HL-60/S4 treated with retinoic acid at 250 ng/mL for 4 days and 3 days (cell line): ENCODE measurements around the gene NHERF1.

Experiments used
- in situ Hi-C: fragments of 300-500 bp; cut with MboI; formaldehyde crosslinking; loops from 2 replicates; pipeline ENCODE4 v1.7.0; 2022; ENCODE audit warnings: low sequenced_read_pairs

Gene NHERF1

DNA sequence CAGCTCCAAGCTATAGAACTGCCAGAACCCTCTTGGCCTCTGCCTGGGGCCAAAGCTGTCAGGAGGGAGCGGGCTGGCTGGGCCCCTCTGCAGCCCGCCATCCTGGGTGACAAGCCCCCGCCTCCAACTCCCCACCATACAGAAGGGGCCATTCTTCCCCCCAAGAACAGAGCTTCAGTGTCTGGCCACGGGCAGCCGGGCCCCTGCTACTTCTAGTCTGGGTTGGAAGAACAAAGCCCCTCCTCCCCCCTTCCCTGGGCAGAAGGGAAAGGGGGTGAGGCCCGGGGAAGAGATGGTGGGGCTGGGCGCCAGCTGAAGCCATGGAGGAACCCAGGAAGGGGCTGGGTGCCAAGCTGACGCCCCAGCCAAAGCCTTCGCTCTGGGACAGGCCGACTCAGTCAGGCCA, 18.7 kb downstream of the NHERF1 start:
- in situ Hi-C loops: no loop called here

DNA sequence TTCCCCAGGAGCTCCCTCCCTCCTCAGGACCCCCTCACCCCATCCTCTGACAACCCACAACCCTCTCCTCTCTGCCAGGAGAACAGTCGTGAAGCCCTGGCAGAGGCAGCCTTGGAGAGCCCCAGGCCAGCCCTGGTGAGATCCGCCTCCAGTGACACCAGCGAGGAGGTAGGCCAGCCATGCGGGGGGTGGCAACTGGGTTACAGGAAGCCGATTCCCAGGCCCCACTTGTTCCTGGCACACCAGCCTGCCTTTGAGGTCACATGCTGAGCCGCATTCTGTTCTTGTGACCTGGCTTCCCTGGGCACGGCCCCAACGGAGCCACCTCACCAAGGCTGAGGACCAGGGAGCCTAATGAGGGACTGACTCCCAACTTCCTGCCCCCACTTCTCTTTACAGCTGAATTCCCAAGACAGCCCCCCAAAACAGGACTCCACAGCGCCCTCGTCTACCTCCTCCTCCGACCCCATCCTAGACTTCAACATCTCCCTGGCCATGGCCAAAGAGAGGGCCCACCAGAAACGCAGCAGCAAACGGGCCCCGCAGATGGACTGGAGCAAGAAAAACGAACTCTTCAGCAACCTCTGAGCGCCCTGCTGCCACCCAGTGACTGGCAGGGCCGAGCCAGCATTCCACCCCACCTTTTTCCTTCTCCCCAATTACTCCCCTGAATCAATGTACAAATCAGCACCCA, 19.8 kb downstream of the NHERF1 start:
- in situ Hi-C loops: no loop called here

DNA sequence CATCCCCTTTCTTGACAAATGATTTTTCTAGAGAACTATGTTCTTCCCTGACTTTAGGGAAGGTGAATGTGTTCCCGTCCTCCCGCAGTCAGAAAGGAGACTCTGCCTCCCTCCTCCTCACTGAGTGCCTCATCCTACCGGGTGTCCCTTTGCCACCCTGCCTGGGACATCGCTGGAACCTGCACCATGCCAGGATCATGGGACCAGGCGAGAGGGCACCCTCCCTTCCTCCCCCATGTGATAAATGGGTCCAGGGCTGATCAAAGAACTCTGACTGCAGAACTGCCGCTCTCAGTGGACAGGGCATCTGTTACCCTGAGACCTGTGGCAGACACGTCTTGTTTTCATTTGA, 20.3 kb downstream of the NHERF1 start:
- in situ Hi-C loops: no loop called here

DNA sequence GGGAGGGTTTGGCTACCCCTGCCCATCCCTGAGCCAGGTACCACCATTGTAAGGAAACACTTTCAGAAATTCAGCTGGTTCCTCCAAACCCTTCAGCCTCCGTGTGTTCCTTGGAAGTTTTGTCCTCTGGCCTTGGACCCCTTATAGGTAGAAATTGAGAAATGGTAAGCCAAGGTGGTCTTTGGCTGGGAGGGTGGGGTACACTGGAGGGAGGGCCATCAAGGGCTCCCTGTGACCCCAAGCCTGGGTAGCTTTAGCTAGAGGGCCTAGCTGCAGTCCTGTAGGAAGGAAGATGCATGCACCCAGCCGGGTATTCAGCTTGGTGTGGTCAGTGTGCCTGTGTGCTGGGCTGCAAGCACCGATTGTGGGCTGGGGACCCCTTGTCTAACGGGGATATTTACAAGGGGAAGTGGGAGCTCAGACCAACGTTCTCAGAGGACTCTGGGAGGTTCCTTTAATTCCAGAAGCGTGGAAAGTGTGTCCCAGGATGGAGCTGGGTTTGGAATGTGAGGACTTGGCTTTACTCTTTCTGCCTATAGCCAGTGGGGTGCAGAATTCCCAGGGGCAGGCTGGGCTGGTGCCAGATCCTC, 20.9 kb downstream of the NHERF1 start:
- in situ Hi-C loops: no loop called here

DNA sequence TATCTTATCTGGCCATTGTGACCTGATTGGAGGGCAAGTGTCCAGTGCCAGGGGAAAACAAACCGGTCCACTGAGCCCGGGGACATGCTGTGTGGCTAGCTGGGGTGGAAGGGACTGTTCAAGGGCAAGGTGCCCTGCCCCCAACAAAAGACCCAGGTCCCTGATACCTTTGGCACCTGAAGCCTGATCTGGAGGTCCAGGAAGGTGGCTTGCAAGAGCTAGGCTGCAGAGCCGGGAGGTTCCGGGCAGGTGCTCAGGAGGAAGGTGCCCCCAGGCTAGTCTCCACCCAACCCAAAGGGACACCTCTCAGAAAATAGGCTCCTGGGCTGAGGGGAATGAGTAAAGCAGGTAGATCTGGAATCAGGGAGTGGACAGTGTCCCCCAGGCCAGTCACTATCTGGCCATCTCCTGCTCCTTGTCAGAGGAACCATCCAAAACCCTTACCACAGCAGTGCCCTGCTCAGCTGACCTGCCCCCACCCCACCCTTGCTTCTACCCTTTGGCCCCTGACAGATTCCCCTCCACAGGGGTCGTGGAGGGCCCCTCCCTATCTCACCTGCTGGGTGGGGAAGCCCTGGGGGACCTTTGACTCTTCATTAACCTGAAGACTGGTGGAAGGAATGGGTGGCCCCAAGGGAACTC, 21.5 kb downstream of the NHERF1 start:
- in situ Hi-C loops: no loop called here

DNA sequence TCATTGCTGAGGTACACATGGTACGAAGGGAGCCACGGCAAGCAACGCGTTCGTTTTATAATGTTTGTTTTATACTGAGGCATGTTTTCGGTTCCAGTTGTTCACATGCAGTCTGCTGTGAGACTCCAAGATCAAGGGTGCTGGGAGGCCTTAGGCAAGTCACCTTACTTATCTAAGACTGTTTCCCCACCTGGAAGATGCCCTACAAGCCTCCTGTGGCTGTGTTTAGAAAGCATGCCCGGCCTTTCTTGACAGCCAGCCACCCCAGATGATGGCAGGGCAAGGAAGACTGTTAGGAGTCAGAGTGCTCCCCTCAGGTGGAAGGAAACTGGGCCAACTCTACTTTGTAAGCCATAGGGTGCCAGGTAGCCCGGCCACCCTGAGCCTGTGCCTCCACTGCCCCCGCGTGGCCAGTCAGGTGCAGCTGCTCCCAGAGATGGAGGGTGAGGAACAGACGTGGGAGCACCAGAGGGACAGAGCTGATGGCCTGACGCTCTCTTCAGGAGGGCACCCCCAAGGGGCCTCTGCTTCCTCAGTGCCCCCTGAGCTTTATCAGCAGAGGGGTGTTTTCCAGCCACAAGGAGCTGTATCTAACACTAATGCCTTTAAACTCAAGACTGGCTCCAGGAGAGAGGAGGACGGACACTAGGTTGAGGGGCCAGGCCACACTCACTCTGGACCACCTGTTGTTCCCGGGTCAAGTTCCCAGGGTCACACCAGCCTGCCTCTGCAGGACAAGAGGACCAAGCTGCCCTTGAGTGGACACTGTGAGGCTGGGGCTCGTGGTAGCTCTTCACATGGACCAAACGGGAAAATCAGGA, 22.3 kb downstream of the NHERF1 start:
- in situ Hi-C loops: no loop called here

DNA sequence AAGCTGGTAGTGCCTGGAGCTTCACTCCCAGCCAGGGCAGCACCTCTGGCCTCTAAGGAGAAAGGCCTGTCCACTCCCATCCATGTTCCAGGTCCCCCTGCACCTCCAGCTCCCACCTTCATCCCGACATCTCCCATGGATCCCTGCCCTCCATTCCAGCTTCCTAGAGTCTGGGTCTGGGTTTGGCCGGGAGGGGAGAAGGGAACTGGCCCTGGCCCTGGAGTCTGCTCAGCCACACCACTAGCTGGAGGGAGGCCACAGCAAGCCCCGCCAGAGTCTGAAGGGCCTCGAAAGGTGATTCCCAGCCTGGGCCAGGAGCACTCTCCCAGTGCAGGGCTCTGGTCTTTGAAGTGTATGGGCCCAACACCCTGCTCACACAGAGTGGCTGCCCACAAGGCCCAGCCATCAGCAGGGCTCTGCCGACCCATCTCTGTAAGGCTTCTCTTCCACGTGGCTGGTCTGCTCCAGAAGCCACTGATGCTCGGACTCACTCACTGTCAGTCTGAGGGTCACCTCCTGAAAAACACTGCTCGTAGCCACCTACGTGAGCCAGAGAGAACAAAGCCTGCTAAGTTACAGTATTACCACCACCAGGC, 23.0 kb downstream of the NHERF1 start:
- in situ Hi-C loops: no loop called here

DNA sequence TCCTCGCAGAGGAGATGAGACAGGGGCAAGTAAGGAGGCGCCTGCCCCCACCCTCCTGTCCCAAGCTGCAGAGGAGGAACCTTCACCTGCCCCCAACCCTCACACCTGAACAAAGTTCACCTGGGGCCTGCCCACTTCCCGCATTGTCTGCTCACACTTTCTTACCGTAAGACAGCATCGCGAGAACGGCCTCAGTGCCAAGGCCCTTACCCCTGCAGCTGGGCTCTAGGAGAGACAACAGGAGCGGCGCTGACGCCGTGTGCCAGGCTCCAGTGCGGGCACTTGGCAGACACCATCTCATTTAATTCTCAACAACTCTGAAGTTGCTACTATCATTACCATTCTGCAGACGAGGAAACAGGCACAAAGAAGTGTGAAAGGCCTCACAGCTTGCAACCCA, 23.6 kb downstream of the NHERF1 start:
- in situ Hi-C loops: no loop called here

DNA sequence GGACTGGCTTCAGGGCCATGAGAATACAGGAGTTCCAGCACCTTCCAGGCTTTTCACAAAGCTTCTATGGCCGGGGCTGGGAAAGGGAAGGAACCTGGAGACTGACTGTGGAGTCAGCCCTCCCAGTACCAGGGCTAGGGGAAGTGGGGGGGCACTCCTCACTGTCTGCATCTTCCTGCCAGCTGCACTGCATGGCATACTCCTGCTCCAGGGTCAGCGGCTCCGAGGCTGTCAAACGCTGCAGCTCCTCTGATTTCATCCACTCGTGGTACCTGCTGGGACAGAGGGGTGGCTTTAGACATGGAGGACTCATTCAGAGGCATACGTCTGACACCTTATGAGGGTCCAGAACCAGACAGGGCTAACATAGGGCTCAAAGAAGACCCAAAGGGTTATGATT, 25.0 kb downstream of the NHERF1 start:
- in situ Hi-C loops: no loop called here

DNA sequence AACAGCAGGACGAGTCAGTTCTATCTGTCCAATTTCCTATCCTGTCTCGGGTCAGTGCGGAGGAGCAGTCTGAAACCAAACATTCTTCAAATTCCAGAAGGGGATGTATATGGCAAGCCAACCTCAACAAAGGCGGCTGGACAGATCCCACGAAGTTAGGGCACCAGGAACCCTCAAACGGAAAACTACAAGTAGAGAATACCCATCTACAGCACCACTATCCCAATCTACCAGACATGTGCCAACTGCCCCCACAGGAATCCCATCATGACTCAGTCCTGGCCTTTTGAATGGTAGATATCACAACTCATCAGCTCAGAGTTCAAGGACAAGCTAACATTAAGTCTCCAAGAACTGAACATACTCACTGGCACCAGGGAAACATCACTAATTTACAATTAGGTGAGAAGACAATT, 25.5 kb downstream of the NHERF1 start:
- in situ Hi-C loops: no loop called here

DNA sequence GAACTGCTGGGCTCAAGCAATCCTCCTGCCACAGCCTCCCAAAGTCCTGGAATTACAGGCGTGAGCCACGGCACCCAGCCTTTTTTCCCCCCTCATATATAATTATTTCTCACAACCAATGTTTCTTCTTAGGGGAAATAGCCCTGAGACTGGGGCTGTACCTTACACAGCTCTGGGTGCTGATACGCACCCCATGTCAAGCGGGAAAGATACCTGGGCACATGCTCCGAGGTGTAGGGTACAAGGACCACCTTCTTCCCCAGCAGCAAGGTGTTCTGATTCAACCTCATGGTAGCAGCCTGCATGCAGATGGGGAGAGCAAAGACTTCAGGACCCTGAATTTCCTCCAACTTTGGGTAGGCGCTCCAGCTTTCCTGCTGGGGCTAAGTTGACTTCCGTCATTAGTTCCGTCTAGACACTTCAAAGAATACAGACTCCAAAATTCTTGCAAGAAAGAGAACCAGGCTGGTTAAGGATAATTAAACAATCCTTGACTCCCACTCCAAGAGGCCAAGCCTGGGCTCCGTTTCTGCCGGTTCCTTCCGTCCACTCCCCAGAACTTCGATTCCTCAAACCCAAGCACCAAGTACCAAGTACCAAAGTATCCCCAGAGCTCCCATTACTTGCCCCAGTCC, 27.1 kb downstream of the NHERF1 start:
- in situ Hi-C loops: no loop called here

DNA sequence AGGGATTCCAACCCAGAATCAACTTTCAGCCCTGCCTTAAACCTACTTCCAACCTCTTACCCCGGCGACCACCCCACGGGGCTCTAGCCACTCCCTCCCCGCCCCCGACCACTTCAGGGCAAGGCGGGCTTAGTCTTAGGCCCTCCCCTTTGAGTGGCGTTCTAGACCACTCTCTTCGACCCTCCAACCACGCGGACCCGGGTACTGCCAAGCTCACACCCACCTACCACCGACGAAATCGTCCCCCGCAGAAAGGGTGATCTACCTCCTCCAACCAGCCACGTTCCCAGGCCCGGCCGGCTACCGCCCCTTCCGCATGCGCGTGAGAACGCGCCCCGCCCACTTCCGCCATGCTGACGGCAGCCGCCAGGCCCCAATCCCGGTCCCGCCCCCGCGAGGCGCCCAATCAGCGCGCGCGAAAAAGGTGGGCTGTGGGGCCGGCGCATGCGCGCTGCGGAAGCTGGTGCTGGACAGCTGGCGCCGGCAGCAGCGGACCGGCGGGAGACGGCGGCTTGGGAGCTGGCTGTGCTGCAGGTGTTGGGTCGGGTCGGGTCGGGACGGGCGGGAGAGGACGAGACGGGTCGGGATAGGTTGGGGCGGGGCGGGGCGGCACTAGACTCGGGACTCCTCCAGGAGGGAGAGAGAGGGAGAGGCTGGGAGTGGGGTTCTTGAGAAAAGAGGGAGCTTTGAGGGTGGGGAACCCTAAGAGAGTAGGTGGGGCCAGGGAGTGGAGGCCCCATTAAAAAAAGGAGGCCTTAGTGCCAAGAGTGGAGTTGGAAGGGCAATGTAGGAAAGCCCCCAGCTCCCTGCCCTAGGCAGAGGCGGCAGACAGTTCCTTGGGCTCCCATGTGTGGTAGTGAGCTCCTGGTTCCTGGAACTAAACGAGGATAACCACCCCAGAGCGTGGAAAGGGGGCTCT, 27.9 kb downstream of the NHERF1 start, which contains the start of gene NAT9:
TSS of gene NAT9 (minus strand) at position 302 of the 919 bp plus-strand sequence. CDS start 647 bp downstream, outside the sequence.
- in situ Hi-C loops: no loop called here

DNA sequence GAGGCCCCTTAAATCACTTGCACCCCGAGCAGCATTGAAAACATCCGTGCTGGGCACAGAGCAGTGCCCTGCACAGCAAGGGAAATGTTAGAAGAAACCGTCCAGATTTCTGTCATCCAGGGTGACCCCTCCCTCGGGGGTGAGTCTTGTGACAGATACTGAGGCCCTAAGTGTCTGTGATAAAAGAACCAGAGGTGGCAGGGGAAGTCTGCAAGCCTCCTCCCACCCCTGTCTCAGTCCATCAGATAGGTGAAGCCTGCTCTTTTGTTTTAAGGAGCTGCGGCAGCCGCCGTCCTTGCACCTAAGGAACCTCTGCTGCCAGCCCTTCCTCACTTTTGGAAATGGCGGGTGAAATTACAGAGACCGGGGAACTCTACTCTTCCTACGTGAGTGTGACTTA, 28.6 kb downstream of the NHERF1 start:
- in situ Hi-C loops: no loop called here

DNA sequence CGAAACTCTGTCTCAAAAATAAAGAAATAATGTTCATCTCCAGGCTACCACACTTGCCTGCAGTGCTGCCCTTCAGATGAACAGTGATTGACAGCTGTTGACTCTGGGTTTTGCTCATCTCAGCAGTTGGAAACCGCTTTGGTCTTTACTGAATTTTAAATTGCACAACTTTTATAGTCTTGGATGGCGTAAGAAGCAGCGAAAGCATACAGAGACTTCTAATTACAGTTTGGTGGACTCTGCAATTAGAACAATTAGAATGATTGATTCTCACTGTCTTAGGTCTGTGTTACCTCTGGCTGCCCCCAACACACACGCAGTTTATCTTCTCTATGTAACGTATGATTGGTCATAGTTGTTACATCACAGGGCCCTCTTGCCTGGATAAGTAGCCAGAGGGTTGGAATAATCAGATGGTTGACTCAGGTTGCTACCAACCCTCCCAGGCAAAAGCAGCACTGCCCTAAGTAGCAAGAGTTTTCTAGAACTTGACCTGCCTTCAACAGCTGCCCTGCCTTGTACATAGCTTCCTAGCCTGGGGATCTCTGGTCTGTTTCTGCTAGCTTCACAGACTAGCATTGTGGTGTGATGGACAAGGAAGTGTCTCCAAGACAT, 29.6 kb downstream of the NHERF1 start:
- in situ Hi-C loops: no loop called here

DNA sequence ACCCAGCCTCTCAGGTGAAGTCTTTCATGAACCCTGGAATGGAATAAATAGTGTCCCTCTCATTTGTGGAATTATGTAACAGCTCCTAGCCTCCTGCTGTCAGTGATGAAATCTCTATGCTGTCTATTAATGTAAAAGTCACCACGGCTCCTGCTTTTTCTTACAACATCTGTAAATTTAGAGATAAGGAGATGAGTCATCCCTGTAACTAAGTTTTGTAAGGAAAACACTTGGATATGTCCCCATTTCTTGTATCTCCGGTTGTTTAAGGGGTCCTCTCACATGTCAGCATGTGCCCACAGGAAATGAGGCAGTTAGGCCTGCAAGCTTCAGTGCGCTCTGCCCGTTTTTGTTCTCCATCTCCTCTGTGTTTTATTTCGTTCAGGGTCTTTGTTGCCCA, 30.5 kb downstream of the NHERF1 start:
- in situ Hi-C loops: no loop called here

DNA sequence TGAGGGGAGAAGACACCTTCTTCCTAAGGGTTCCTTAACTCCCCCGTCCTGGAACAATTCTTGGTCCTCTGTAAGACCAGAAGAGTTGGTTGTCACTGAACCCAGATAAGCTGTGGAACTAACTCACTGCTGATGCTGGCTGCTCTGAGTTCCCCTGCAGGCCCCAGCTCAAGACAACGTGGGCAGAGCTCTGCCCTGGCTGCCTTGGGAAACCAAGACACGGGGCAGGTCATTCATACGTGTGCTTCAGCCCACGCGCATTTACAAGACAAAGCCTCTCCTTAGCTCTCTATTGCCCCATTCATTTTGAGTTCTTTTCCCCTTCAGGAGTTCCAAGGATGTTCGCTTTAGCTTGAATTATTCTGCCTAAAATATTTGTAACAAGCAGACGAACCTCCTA, 31.1 kb downstream of the NHERF1 start:
- in situ Hi-C loops: no loop called here

DNA sequence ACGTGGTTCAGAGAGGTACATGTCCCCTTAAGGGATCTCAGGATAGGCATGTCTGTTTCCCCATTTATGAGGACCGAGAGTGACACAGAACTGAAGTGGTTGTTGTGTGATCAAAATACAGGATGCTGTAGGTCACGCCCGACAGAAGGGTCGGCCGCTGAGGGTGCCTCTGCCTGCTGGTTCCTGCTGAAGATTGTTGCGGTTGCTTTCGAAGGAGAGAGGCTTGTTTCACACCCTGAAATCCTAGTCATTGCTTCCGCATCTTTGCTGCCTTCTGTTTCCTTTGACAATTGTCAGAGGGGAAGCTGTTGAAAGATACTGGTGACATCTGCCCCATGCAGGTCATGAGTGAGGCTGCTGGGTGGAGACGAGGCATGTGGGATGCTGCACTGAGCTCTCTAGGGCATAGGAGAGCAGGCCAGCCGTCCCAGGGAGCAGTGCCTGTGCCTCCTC, 31.5 kb downstream of the NHERF1 start:
- in situ Hi-C loops: no loop called here

DNA sequence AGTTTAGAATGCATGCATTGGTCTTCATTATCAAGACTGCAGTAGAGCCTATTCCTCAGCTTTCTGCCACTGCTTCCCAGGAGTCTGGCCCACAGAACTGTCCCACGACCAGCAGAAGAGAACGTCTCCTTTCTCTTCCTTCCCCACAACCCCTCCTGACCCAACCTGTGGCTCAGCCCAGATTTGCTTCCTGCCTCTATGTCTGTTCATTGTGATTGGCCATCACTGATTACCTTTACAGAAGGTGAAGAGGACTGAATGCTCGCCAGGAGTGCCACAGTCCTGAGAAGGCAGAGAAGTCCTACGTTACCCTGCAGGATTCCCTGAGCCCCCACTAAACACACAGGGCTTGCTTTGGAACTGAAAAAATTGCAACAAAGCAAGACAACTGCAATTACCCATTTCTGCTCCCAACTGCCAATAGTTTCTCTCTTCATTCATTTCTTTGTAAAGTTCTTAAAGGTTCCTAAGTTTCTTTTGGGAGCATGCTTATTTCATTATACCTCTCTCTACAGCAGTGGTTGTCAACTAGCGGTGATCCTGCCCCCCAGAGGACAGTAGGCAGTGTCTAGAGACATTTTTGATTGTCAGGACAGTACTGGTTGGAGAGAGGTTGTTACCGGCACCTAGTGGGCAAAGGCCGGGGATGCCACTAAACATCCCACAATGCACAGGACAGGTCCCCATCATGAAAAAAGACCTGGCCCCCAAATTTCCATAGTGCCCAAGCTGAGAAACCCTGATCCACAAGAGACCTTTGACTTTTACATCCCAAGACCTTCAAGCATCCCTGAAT, 32.2 kb downstream of the NHERF1 start:
- in situ Hi-C loops: no loop called here
